Activated T-helper 1 cell treated with anti-CD3 and anti-CD28 coated beads, Interleukin-12 subunit alpha, Interleukin-12 subunit beta, Interleukin-2, Interleukin-4 antibody, amounts not matched to agents 30 ng/mL and 10 ng/mL and 1 ng/mL, durations not matched to agents 14 hours and 24 hours and 36 hours (primary cell): Measurements from ENCODE around the gene SNRPD2. TPM values are rescaled to one million over a fixed set of nuclear protein-coding genes. Genes with fewer than 3 reads are reported as not detected.
"Not testable (repeated sequence)": the region's sequence is repeated elsewhere in the genome, so short reads cannot be mapped to it uniquely, and the experiment has no call there.

Experiments
- DNase-seq: peaks from one replicate; pipeline ENCODE4 v3.0.0; 2021; ENCODE audit warnings: low spot score
- H3K27ac Mint-ChIP-seq: one replicate; pipeline ENCODE4 v1.8.0; 2021; ENCODE audit warnings: mild to moderate bottlenecking, mixed read lengths
- H3K27me3 Mint-ChIP-seq: one replicate; pipeline ENCODE4 v1.8.0; 2022; ENCODE audit warnings: mild to moderate bottlenecking, moderate library complexity, mixed read lengths; ENCODE audit not compliant: insufficient read depth
- H3K36me3 Mint-ChIP-seq: one replicate; pipeline ENCODE4 v1.8.0; 2021; ENCODE audit warnings: low read depth, mixed read lengths
- H3K4me1 Mint-ChIP-seq: one replicate; pipeline ENCODE4 v1.8.0; 2021; ENCODE audit warnings: low read depth, mixed read lengths
- H3K4me3 Mint-ChIP-seq: one replicate; pipeline ENCODE4 v1.8.0; 2021; ENCODE audit warnings: mild to moderate bottlenecking, moderate library complexity, mixed read lengths
- H3K9me3 Mint-ChIP-seq: one replicate; pipeline ENCODE4 v1.8.0; 2021; ENCODE audit warnings: mixed read lengths
- intact Hi-C: fragments of 100-400 bp; cut with micrococcal nuclease; formaldehyde crosslinking; loops from one replicate; pipeline ENCODE4 v1.15.1; 2024
- total RNA-seq: library from RNA; stranded (reverse); gene quantifications from 2 replicates; pipeline ENCODE4 v1.2.3, GENCODE V29; 2022

The SNRPD2 gene
- total RNA-seq = 757 and 760 TPM in 2 replicates

DNA sequence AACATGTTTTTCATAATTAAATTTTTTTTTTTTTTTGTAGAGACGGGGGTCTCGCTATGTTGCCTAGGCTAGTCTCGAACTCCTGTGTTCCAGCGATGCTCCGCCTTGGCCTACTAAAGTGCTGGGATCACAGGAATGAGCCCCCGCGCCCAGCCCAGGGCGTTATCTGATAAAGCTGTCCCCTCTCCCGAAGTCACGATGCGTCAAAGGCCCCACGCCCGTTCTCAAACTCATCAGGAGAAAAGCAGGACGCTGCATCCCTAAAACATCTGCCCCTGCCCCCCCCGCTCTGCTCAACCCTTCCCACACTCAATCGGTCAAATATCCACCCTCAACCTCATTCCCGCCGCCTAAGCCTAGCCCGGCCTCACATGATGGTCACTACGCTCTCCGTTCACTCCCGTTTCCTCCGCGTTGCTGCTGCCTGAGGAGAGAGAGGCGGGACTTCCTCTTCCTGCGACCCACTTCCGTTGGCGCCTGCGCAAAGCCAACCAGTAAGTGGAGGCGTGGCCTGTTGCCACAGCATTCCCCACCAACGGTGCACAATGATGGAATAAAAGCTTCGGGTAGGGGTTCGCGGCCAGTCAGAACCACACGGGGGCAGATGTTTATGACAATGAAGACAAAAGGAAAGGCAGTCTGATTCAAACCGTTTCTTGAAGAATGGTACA lies at the start of gene SNRPD2:
Gene SNRPD2, minus strand, starts transcription at position 438 of the 671 bp plus-strand sequence. Its CDS starts 65 bp downstream, at position 373.
- intact Hi-C loops = loop anchor here (1.0 to 2.0 kb wide), 15 partner anchors 10 to 1657 kb away; partner anchors contain the start of genes DHX34, DMWD, ERCC1 and FBXO46
- Mint-ChIP-seq H3K9me3 (no peaks in the 10 kb centered on the region), H3K27ac (peak within 1 kb of the TSS; percentile 99), H3K4me3 (peak within 1 kb of the TSS; percentile 98), H3K4me1 (peaks cover 5% of the 10 kb centered on the region), H3K27me3 (no peaks in the 10 kb centered on the region), H3K36me3 (peaks cover 25% of the 10 kb centered on the region)
- peak; percentile 94 for DNase-seq

DNA sequence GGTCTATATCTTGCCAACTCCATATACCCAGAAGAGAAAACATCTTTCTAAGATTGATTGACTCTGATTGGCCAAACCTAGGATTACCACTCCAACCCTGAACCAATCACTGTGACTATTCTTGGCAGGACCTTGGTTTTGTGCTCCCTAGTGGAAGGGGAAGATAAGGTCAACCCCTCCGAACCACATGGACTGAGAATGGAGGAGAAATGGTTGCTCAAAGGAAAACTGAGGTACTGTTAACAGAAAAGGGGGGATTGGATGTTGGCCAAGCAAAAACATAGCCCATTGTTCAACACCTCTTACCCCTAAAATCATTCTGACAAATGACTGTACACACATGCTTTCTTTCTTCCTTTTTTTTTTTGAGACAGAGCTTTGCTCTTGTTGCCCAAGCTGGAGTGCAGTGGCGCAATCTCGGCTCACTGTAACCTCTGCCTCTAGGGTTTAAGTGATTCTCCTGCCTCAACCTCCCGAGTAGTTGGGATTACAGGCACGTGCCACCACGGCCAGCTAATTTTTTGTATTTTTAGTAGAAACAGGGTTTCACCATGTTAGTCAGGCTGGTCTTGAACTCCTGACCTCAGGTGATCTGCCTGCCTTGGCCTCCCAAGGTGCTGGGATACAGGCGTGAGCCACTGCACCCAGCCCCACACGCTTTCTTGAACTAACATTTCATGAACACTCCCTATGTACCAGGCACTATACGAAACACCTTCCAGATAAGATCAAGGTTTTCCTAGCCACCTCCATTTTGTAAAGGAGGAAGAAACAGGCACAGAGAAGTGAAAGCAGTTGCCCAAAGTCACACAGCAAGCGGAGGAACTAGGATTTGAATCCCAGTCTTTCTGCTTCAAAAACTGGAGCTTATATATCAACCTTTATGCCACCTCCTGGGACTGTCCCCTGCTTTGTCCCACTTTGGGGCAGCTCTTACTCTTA lies 48.0 kb upstream of the SNRPD2 start:
- Mint-ChIP-seq H3K36me3 (no peaks in the 10 kb centered on the region), H3K9me3 (no peaks in the 10 kb centered on the region), H3K4me1 (no peaks in the 10 kb centered on the region), H3K27me3 (peaks cover 14% of the 10 kb centered on the region), H3K27ac (no peak overlapping the region), H3K4me3 (no peak overlapping the region)
- intact Hi-C loops = no loop called here
- DNase-seq = no peak

- intact Hi-C loops = no loop called here
- Mint-ChIP-seq H3K9me3 (no peaks in the 10 kb centered on the region), H3K27me3 (peaks cover 2% of the 10 kb centered on the region), H3K4me1 (peaks cover 17% of the 10 kb centered on the region), H3K4me3 (no peak within 1 kb of the TSS), H3K36me3 (no peaks in the 10 kb centered on the region), H3K27ac (no peak within 1 kb of the TSS)
- no peak for DNase-seq
Measured at GRCh38 chr19:45733160-45733810, 41.5 kb upstream of the SNRPD2 start, which contains the start of gene MEIOSIN. Gene MEIOSIN (plus strand): TSS chr19:45733439. CDS start chr19:45735377, 1,938 bp downstream.

GRCh38 chr19:45730368-45731288 lies 38.9 kb upstream of the SNRPD2 start, which contains the start of gene FBXO46:
Gene FBXO46 (minus strand): TSS chr19:45730896. CDS start chr19:45713495, 17,401 bp downstream.
- Mint-ChIP-seq H3K27ac (peak within 1 kb of the TSS; percentile 85), H3K4me1 (peaks cover 26% of the 10 kb centered on the region), H3K36me3 (peaks cover 3% of the 10 kb centered on the region), H3K4me3 (peak within 1 kb of the TSS; percentile 99), H3K27me3 (peaks cover 2% of the 10 kb centered on the region), H3K9me3 (no peaks in the 10 kb centered on the region)
- peak; percentile 95 for DNase-seq
- intact Hi-C loops = loop anchor here (1.0 to 2.0 kb wide), 7 partner anchors 13 to 360 kb away; partner anchors contain the start of genes DMWD, ERCC2, IRF2BP1 and QPCTL

- Mint-ChIP-seq H3K4me3 (peak overlapping the region; percentile 99), H3K36me3 (peaks cover 3% of the 10 kb centered on the region), H3K4me1 (peaks cover 26% of the 10 kb centered on the region), H3K27ac (peak overlapping the region; percentile 85), H3K9me3 (no peaks in the 10 kb centered on the region), H3K27me3 (peaks cover 2% of the 10 kb centered on the region)
- intact Hi-C loops = loop anchor here (1.0 to 2.0 kb wide), 5 partner anchors 13 to 156 kb away; partner anchors contain the start of genes DMWD, IRF2BP1, QPCTL and SYMPK
- no peak for DNase-seq
Measured at GRCh38 chr19:45729800-45730290, 38.1 kb upstream of the SNRPD2 start.

GRCh38 chr19:45728683-45729082 lies 36.9 kb upstream of the SNRPD2 start:
- H3K36me3 Mint-ChIP-seq, H3K27me3 Mint-ChIP-seq, intact Hi-C loops, H3K27ac Mint-ChIP-seq, H3K9me3 Mint-ChIP-seq, DNase-seq: not testable (repeated sequence)
- H3K4me3 Mint-ChIP-seq = peak overlapping the region; percentile 47
- H3K4me1 Mint-ChIP-seq = peaks cover 26% of the 10 kb centered on the region

DNA sequence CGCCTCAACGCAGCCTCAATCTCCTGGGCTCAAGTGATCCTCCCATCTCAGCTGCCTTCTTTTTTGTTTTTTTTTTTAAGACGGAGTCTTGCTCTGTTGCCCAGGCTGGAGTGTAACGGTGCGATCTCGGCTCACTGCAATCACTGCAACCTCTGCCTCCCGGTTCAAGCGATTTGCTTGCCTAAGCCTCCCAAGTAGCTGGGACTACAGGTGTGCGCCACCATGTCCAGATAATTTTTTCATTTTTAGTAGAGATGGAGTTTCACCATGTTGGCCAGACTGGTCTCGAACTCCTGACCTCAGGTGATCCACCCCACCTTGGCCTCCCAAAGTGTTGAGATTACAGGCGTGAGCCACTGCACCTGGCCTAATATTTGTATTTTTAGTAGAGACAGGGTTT lies 28.3 kb upstream of the SNRPD2 start:
- intact Hi-C loops, H3K9me3 Mint-ChIP-seq, DNase-seq, H3K27me3 Mint-ChIP-seq, H3K27ac Mint-ChIP-seq, H3K4me3 Mint-ChIP-seq: not testable (repeated sequence)
- Mint-ChIP-seq H3K36me3 (peaks cover 27% of the 10 kb centered on the region), H3K4me1 (peaks cover 38% of the 10 kb centered on the region)

- Mint-ChIP-seq H3K27me3 (no peaks in the 10 kb centered on the region), H3K36me3 (peaks cover 21% of the 10 kb centered on the region), H3K4me3 (peak overlapping the region; percentile 96), H3K9me3 (no peaks in the 10 kb centered on the region), H3K27ac (peak overlapping the region; percentile 96), H3K4me1 (peaks cover 40% of the 10 kb centered on the region)
- no peak for DNase-seq
- intact Hi-C loops = loop anchor here (1.0 to 2.0 kb wide), 12 partner anchors 12 to 626 kb away; partner anchors contain the start of genes FBXO46, IRF2BP1, OPA3 and POLR1G
Measured at GRCh38 chr19:45717983-45718650, 26.4 kb upstream of the SNRPD2 start.

- intact Hi-C loops = loop anchor here (1.0 to 2.0 kb wide), 12 partner anchors 13 to 625 kb away; partner anchors contain the start of genes FBXO46, IRF2BP1, OPA3 and POLR1G
- Mint-ChIP-seq H3K27me3 (no peaks in the 10 kb centered on the region), H3K9me3 (no peaks in the 10 kb centered on the region), H3K36me3 (peaks cover 21% of the 10 kb centered on the region), H3K27ac (peak overlapping the region; percentile 96), H3K4me1 (peaks cover 40% of the 10 kb centered on the region), H3K4me3 (peak overlapping the region; percentile 96)
- DNase-seq = peak; percentile 99
Measured at GRCh38 chr19:45717131-45717982, 25.6 kb upstream of the SNRPD2 start.

GRCh38 chr19:45716359-45717130 lies 24.8 kb upstream of the SNRPD2 start:
- Mint-ChIP-seq H3K27ac (peak overlapping the region; percentile 96), H3K27me3 (no peaks in the 10 kb centered on the region), H3K36me3 (peaks cover 20% of the 10 kb centered on the region), H3K4me3 (peak overlapping the region; percentile 96), H3K9me3 (no peaks in the 10 kb centered on the region), H3K4me1 (peaks cover 40% of the 10 kb centered on the region)
- intact Hi-C loops = loop anchor here (1.0 to 2.0 kb wide), 12 partner anchors 14 to 624 kb away; partner anchors contain the start of genes FBXO46, IRF2BP1, OPA3 and POLR1G
- peak; percentile 6 for DNase-seq
